ENCODE measurements around the gene DISC1.

GRCh38 chr1:231601824-231602672, 24.5 kb upstream of the DISC1 start:
- TF ChIP-seq CTCF (IDR thresholded peaks at IDR 0.05; ENCODE audit: low read depth, low read length) (no peak), POLR2A (IDR thresholded peaks at IDR 0.05; ENCODE audit: extremely low read depth, insufficient read length) (no peak)

Data from NB4 (cell line).